Skeletal muscle satellite cell (primary cell): ENCODE results near the gene SLC39A13. TPM values are rescaled to one million over a fixed set of nuclear protein-coding genes. Genes with fewer than 3 reads are reported as not detected.
A peak's percentile ranks its signal among the peaks of the same experiment; 100 is the strongest.

Experiments used
- H3K27me3 ChIP-seq: 2 replicates; pipeline ENCODE4 v1.7.0; 2013; ENCODE audit warnings: low read length; ENCODE audit not compliant: control insufficient read depth, insufficient read depth
- H3K36me3 ChIP-seq: 2 replicates; pipeline ENCODE4 v1.7.0; 2013; ENCODE audit warnings: mild to moderate bottlenecking, control low read depth, low read length; ENCODE audit not compliant: insufficient read depth
- H3K4me1 ChIP-seq: 2 replicates; pipeline ENCODE4 v1.7.0; 2013; ENCODE audit warnings: low read length; ENCODE audit not compliant: control insufficient read depth, insufficient read depth
- H3K4me2 ChIP-seq: 2 replicates; pipeline ENCODE4 v1.7.0; 2013; ENCODE audit warnings: mild to moderate bottlenecking, low read length
- H3K4me3 ChIP-seq: 2 replicates; pipeline ENCODE4 v1.7.0; 2013; ENCODE audit warnings: low read length
- H3K9ac ChIP-seq: 2 replicates; pipeline ENCODE4 v1.7.0; 2013; ENCODE audit warnings: mild to moderate bottlenecking, low read depth, low read length, moderate library complexity
- H3K9me3 ChIP-seq: replicated peaks from 2 replicates; pipeline ENCODE4 v1.7.0; 2013; ENCODE audit warnings: mild to moderate bottlenecking, control low read depth, low read length
- total RNA-seq: library from RNA; depleted of rRNA; stranded (reverse); fragments of >200 nt; gene quantifications from 2 replicates; pipeline ENCODE4 v1.2.3, GENCODE V29; 2012; rRNA removed

The SLC39A13 gene
- total RNA-seq: 54.8 and 58.1 TPM in 2 replicates

- Histone ChIP-seq H3K4me1 (peaks cover 37% of the 10 kb centered on the region), H3K4me3 (peak within 1 kb of the TSS; percentile 89), H3K9me3 (no peaks in the 10 kb centered on the region)
Measured at GRCh38 chr11:47407746-47408590, at the start of gene SLC39A13. TSS of gene SLC39A13 (plus strand) at chr11:47408590. CDS start at chr11:47410095, 1,505 bp downstream.

GRCh38 chr11:47358731-47359051, 49.7 kb upstream of the SLC39A13 start:
- Histone ChIP-seq H3K36me3 (no peaks in the 10 kb centered on the region), H3K4me3 (no peak overlapping the region), H3K27me3 (no peaks in the 10 kb centered on the region), H3K9me3 (no peaks in the 10 kb centered on the region), H3K4me2 (no peak overlapping the region), H3K9ac (no peak overlapping the region), H3K4me1 (no peaks in the 10 kb centered on the region)

More at GRCh38 chr11:47407746-47408590, at the start of gene SLC39A13:
- H3K4me2 ChIP-seq: peak within 1 kb of the TSS; percentile 95
- H3K27me3 ChIP-seq: no peaks in the 10 kb centered on the region
- peaks cover 22% of the 10 kb centered on the region for H3K36me3 ChIP-seq
- H3K9ac ChIP-seq: peak within 1 kb of the TSS; percentile 96

- Histone ChIP-seq H3K36me3 (no peaks in the 10 kb centered on the region), H3K9ac (no peak overlapping the region), H3K4me1 (no peaks in the 10 kb centered on the region), H3K4me2 (no peak overlapping the region), H3K9me3 (no peaks in the 10 kb centered on the region), H3K4me3 (no peak overlapping the region), H3K27me3 (no peaks in the 10 kb centered on the region)
Measured at GRCh38 chr11:47359162-47359561, 49.2 kb upstream of the SLC39A13 start.

GRCh38 chr11:47359586-47359985, 48.8 kb upstream of the SLC39A13 start:
- Histone ChIP-seq H3K27me3 (peaks cover 4% of the 10 kb centered on the region), H3K4me1 (no peaks in the 10 kb centered on the region), H3K36me3 (no peaks in the 10 kb centered on the region), H3K9ac (no peak overlapping the region), H3K4me3 (no peak overlapping the region), H3K9me3 (no peaks in the 10 kb centered on the region), H3K4me2 (no peak overlapping the region)

GRCh38 chr11:47360341-47360740, 48.0 kb upstream of the SLC39A13 start:
- no peaks in the 10 kb centered on the region for H3K4me1 ChIP-seq
- peaks cover 9% of the 10 kb centered on the region for H3K27me3 ChIP-seq
- H3K9me3 ChIP-seq: no peaks in the 10 kb centered on the region
- H3K9ac ChIP-seq: no peak overlapping the region
- H3K4me2 ChIP-seq: no peak overlapping the region
- no peak overlapping the region for H3K4me3 ChIP-seq
- no peaks in the 10 kb centered on the region for H3K36me3 ChIP-seq

GRCh38 chr11:47361419-47361818, 47.0 kb upstream of the SLC39A13 start:
- Histone ChIP-seq H3K9me3 (no peaks in the 10 kb centered on the region), H3K36me3 (no peaks in the 10 kb centered on the region), H3K27me3 (peaks cover 9% of the 10 kb centered on the region), H3K4me1 (no peaks in the 10 kb centered on the region), H3K4me3 (no peak overlapping the region), H3K4me2 (no peak overlapping the region), H3K9ac (no peak overlapping the region)

GRCh38 chr11:47366020-47366490, 42.3 kb upstream of the SLC39A13 start:
- Histone ChIP-seq H3K27me3 (peaks cover 19% of the 10 kb centered on the region), H3K9ac (no peak overlapping the region), H3K4me3 (no peak overlapping the region), H3K9me3 (no peaks in the 10 kb centered on the region), H3K4me2 (no peak overlapping the region), H3K36me3 (no peaks in the 10 kb centered on the region), H3K4me1 (no peaks in the 10 kb centered on the region)

GRCh38 chr11:47369676-47370075, 38.7 kb upstream of the SLC39A13 start:
- Histone ChIP-seq H3K36me3 (no peaks in the 10 kb centered on the region), H3K4me1 (peaks cover 7% of the 10 kb centered on the region), H3K9ac (no peak overlapping the region), H3K27me3 (peaks cover 14% of the 10 kb centered on the region), H3K4me3 (no peak overlapping the region), H3K4me2 (no peak overlapping the region), H3K9me3 (no peaks in the 10 kb centered on the region)

GRCh38 chr11:47372422-47372821, 36.0 kb upstream of the SLC39A13 start:
- Histone ChIP-seq H3K9me3 (no peaks in the 10 kb centered on the region), H3K27me3 (peaks cover 10% of the 10 kb centered on the region), H3K36me3 (no peaks in the 10 kb centered on the region), H3K4me1 (peaks cover 8% of the 10 kb centered on the region), H3K4me3 (no peak overlapping the region), H3K9ac (no peak overlapping the region), H3K4me2 (no peak overlapping the region)

- Histone ChIP-seq H3K4me3 (no peak overlapping the region), H3K27me3 (peaks cover 3% of the 10 kb centered on the region), H3K9me3 (no peaks in the 10 kb centered on the region), H3K36me3 (no peaks in the 10 kb centered on the region), H3K9ac (no peak overlapping the region), H3K4me2 (no peak overlapping the region), H3K4me1 (peaks cover 8% of the 10 kb centered on the region)
Measured at GRCh38 chr11:47373876-47374719, 34.3 kb upstream of the SLC39A13 start.

GRCh38 chr11:47374720-47375019, 33.7 kb upstream of the SLC39A13 start:
- Histone ChIP-seq H3K4me2 (no peak overlapping the region), H3K9me3 (no peaks in the 10 kb centered on the region), H3K27me3 (peaks cover 3% of the 10 kb centered on the region), H3K36me3 (no peaks in the 10 kb centered on the region), H3K4me1 (peaks cover 8% of the 10 kb centered on the region), H3K4me3 (no peak overlapping the region), H3K9ac (no peak overlapping the region)
